BLaER1 treated with 17β-estradiol and CSF1 and Interleukin-3, amounts not matched to agents 10 nM and 100 nM (cell line): ENCODE results near the gene ITGAD.

Experiments
- H3K27ac ChIP-seq, 11 experiments: shearing (Covaris generic); formaldehyde crosslinking; 2 replicates each; pipeline ENCODE4 v1.8.1; 2022
- H3K27me3 ChIP-seq, 11 experiments: shearing (Covaris generic); formaldehyde crosslinking; 2 replicates each; pipeline ENCODE4 v1.8.1; 2022
- H3K36me3 ChIP-seq, 11 experiments: shearing (Covaris generic); formaldehyde crosslinking; 2 replicates each; pipeline ENCODE4 v1.8.1; 2022
- H3K4me1 ChIP-seq, 10 experiments: shearing (Covaris generic); formaldehyde crosslinking; 2 replicates each; pipeline ENCODE4 v1.8.1; 2022
- H3K4me2 ChIP-seq, 11 experiments: shearing (Covaris generic); formaldehyde crosslinking; 2 replicates each; pipeline ENCODE4 v1.8.1; 2022
- H3K4me3 ChIP-seq, 10 experiments: shearing (Covaris generic); formaldehyde crosslinking; 2 replicates each; pipeline ENCODE4 v1.8.1; 2022
- H3K9ac ChIP-seq, 11 experiments: shearing (Covaris generic); formaldehyde crosslinking; 2 replicates each; pipeline ENCODE4 v1.8.1; 2022
- H3K9me3 ChIP-seq, 11 experiments: shearing (Covaris generic); formaldehyde crosslinking; replicated peaks in 1 of 11; 2 replicates each; pipeline ENCODE4 v1.8.1; 2022
- H4K20me1 ChIP-seq, 11 experiments: shearing (Covaris generic); formaldehyde crosslinking; 2 replicates each; pipeline ENCODE4 v1.8.1; 2022
- Cebpa-rat ChIP-seq, 11 experiments: shearing (Covaris generic); IDR thresholded peaks; 2 replicates each; pipeline ENCODE4 v1.8.1; 2022

The ITGAD gene

GRCh38 chr16:31464781-31465260, 71.7 kb downstream of the ITGAD start:
- H3K27me3 ChIP-seq: no peaks in the 10 kb centered on the region

GRCh38 chr16:31465788-31466370, 72.7 kb downstream of the ITGAD start:
- peak overlapping the region; percentile 55 to 82 (median 75); a peak in 21 of 22 replicates for H3K9ac ChIP-seq
- no peak for TF ChIP-seq Cebpa-rat (IDR thresholded peaks at IDR 0.05)
- peaks cover 0 to 27% (median 0%) of the 10 kb centered on the region in 11 experiments; a peak in 4 of 22 replicates for H4K20me1 ChIP-seq
- H3K27ac ChIP-seq: peak overlapping the region; percentile 57 to 97 (median 87); a peak in 21 of 22 replicates
- peaks cover 53 to 91% (median 83%) of the 10 kb centered on the region in 10 experiments for H3K4me1 ChIP-seq
- no peaks in the 10 kb centered on the region for H3K27me3 ChIP-seq
- H3K4me3 ChIP-seq: peak overlapping the region in 9 of 10 experiments; percentile 1 to 56 (median 51); a peak in 16 of 20 replicates
- peak overlapping the region; percentile 72 to 100 (median 91) for H3K4me2 ChIP-seq
- no peaks in the 10 kb centered on the region for H3K9me3 ChIP-seq
- H3K36me3 ChIP-seq: peaks cover 18 to 54% (median 37%) of the 10 kb centered on the region in 11 experiments

More at GRCh38 chr16:31464781-31465260, 71.7 kb downstream of the ITGAD start:
- peak overlapping the region in 3 of 11 experiments; percentile 2 to 48 (median 31); a peak in 5 of 22 replicates for H3K27ac ChIP-seq
- no peak overlapping the region for H3K4me3 ChIP-seq
- peaks cover 0 to 37% (median 0%) of the 10 kb centered on the region in 11 experiments; a peak in 4 of 22 replicates for H4K20me1 ChIP-seq
- H3K9me3 ChIP-seq: no peaks in the 10 kb centered on the region
- peaks cover 54 to 90% (median 83%) of the 10 kb centered on the region in 10 experiments for H3K4me1 ChIP-seq
- H3K9ac ChIP-seq: peak overlapping the region in 1 of 11 experiments; percentile 19; a peak in 1 of 22 replicates
- no peak for TF ChIP-seq Cebpa-rat (IDR thresholded peaks at IDR 0.05)
- H3K4me2 ChIP-seq: peak overlapping the region in 9 of 11 experiments; percentile 7 to 99 (median 88); a peak in 11 of 22 replicates
- H3K36me3 ChIP-seq: peaks cover 18 to 54% (median 37%) of the 10 kb centered on the region in 11 experiments

DNA sequence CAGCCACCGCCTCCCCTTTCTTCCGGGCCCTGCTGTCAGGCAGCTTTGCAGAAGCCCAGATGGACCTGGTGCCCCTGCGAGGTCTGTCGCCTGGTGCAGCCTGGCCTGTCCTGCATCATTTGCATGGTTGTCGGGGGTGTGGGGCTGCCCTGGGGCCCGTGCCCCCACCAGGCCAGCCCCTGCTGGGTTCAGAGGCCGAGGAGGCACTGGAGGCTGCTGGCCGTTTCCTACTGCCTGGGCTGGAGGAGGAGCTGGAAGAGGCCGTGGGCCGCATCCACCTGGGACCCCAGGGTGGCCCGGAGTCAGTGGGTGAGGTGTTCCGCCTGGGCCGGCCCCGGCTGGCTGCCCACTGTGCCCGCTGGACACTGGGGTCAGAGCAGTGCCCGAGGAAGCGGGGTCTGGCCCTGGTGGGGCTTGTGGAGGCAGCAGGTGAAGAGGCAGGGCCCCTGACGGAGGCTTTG, 73.3 kb downstream of the ITGAD start:
- peaks cover 0 to 22% (median 0%) of the 10 kb centered on the region in 11 experiments; a peak in 3 of 22 replicates for H4K20me1 ChIP-seq
- peak overlapping the region; percentile 57 to 97 (median 87) for H3K27ac ChIP-seq
- H3K4me2 ChIP-seq: peak overlapping the region; percentile 72 to 100 (median 91)
- TF ChIP-seq Cebpa-rat (IDR thresholded peaks at IDR 0.05): no peak
- peaks cover 53 to 91% (median 83%) of the 10 kb centered on the region in 10 experiments for H3K4me1 ChIP-seq
- no peaks in the 10 kb centered on the region for H3K27me3 ChIP-seq
- H3K9ac ChIP-seq: peak overlapping the region; percentile 55 to 82 (median 75)
- H3K4me3 ChIP-seq: peak overlapping the region in 9 of 10 experiments; percentile 1 to 56 (median 51); a peak in 16 of 20 replicates
- peaks cover 18 to 51% (median 37%) of the 10 kb centered on the region in 11 experiments for H3K36me3 ChIP-seq
- no peaks in the 10 kb centered on the region for H3K9me3 ChIP-seq

DNA sequence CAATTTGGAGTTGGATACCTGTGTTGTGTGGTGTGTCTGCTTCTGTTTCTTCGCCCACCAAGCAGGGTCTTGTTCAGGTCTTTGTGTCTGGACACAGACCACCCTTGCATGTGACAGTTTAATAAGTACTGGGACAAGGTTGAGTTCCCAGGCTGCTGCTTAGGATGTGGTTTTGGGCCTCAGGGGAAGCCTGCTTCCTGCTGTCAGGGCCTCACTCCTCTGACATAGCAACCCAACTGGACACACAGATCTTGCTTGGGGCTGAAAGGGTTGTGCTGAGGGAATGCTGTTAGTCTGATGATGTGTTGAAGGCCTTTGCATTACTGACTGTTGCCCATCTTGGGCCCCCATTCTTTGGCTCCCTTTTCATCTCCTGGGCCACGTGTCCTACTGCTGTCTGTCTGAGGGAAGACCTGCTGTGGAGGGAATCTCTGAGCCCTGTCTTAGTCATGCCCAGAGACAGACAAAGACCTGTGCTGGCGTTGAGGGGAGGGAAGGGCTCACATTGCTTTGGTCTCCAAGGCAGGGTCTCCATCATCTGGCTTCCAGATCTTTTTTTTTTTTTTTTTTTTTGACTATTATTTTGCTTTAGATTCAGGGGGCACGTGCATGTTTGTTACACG, 74.1 kb downstream of the ITGAD start:
- H3K9ac ChIP-seq: peak overlapping the region; percentile 55 to 82 (median 75); a peak in 21 of 22 replicates

DNA sequence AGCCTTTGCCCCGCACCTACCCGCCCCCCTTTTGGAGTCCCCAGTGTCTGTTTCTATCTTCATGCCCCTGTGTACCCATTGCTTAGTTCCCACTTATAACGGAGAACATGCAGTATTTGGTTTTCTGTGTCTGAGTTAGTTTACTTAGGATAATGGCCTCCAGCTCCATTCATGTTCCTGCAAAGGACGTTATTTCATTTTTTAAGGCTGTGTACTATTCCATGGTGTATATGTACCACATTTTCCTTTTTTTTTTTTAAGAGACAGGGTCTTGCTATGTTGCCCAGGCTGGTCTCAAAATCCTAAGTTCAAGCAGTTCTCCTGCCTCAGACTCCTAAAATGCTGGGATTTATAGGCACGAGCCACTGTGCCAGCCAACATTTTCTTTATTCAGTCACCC, 74.7 kb downstream of the ITGAD start:
- Histone ChIP-seq H3K9me3 (no peaks in the 10 kb centered on the region), H3K4me2 (peak overlapping the region; percentile 72 to 100 (median 91)), H3K27me3 (no peaks in the 10 kb centered on the region), H3K36me3 (peaks cover 8 to 36% (median 25%) of the 10 kb centered on the region in 11 experiments), H3K4me3 (peak overlapping the region in 5 of 10 experiments; percentile 28 to 56 (median 51); a peak in 4 of 20 replicates), H3K27ac (peak overlapping the region; percentile 57 to 97 (median 87); a peak in 20 of 22 replicates), H3K4me1 (peaks cover 63 to 90% (median 87%) of the 10 kb centered on the region in 10 experiments), H4K20me1 (peaks cover 0 to 15% (median 0%) of the 10 kb centered on the region in 11 experiments; a peak in 3 of 22 replicates), H3K9ac (peak overlapping the region in 10 of 11 experiments; percentile 20 to 82 (median 78); a peak in 16 of 22 replicates)
- TF ChIP-seq Cebpa-rat (IDR thresholded peaks at IDR 0.05): no peak

More for the DNA sequence above, 74.1 kb downstream of the ITGAD start:
- peaks cover 57 to 90% (median 86%) of the 10 kb centered on the region in 10 experiments for H3K4me1 ChIP-seq
- H3K4me2 ChIP-seq: peak overlapping the region; percentile 72 to 100 (median 91)
- H4K20me1 ChIP-seq: peaks cover 0 to 15% (median 0%) of the 10 kb centered on the region in 11 experiments; a peak in 3 of 22 replicates
- H3K27ac ChIP-seq: peak overlapping the region; percentile 57 to 97 (median 87)
- H3K27me3 ChIP-seq: no peaks in the 10 kb centered on the region
- no peak for TF ChIP-seq Cebpa-rat (IDR thresholded peaks at IDR 0.05)
- H3K9me3 ChIP-seq: no peaks in the 10 kb centered on the region
- peak overlapping the region in 8 of 10 experiments; percentile 17 to 56 (median 51); a peak in 15 of 20 replicates for H3K4me3 ChIP-seq
- peaks cover 13 to 42% (median 31%) of the 10 kb centered on the region in 11 experiments for H3K36me3 ChIP-seq

DNA sequence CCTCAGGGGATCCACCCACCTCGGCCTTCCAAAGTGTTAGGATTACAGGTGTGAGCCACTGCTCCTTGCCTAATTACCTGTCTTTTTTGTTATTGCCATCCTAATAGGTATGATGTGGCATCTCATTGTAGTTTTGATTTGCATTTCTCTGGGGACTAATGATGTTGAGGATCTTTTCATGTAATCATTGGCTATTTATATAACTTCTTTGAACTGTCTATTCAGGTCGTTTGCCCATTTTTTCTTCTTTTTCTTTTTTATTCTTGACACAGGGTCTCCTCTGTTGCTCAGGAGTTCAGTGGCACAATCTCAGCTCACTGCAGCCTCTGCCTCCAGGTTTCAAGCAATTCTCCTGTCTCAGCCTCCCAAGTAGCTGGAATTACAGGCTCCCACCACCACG, 77.5 kb downstream of the ITGAD start:
- H3K4me3 ChIP-seq: no peak overlapping the region
- peak overlapping the region in 3 of 11 experiments; percentile 65 to 72 (median 72); a peak in 3 of 22 replicates for H3K27ac ChIP-seq
- peaks cover 0 to 21% (median 3%) of the 10 kb centered on the region in 11 experiments; a peak in 8 of 22 replicates for H3K36me3 ChIP-seq
- peak overlapping the region in 1 of 11 experiments; percentile 80; a peak in 2 of 22 replicates for H3K9ac ChIP-seq
- no peaks in the 10 kb centered on the region for H3K9me3 ChIP-seq
- peak overlapping the region; percentile 84 to 98 (median 91) for H3K4me2 ChIP-seq
- peaks cover 0 to 14% (median 0%) of the 10 kb centered on the region in 11 experiments; a peak in 3 of 22 replicates for H4K20me1 ChIP-seq
- H3K27me3 ChIP-seq: no peaks in the 10 kb centered on the region
- no peak for TF ChIP-seq Cebpa-rat (IDR thresholded peaks at IDR 0.05)
- H3K4me1 ChIP-seq: peaks cover 62 to 84% (median 79%) of the 10 kb centered on the region in 10 experiments

DNA sequence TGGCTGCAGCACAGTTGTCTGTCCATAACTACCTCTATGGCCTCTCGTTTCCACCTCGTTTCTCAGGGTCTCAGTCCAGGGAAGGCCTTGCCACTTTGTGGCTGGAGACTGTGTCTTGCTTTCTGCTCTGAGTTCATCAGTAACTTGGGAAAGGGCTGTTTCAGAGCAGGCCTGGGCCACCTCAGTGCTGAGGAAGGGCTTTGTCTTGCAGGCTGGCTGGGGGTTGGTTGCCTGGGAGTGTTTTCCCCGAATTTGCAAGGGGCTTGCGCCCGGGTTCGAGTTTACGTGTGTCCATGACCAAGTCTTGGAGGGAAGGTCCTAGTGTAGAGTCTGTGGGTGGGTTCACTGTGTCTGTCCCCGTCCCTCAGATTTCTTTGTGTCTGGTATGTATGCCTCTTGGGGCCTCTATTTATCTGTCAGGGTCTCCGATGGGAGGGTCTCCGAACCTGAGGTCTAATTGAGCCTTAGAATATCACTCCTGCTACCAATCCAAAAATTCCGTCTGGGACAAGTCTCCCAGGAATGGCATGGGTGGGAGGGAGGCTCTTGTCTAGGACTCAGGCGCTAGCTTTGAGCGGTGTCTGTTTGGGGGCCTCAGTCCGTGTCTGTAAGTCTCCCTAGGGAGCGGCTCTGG, 78.2 kb downstream of the ITGAD start:
- H3K27ac ChIP-seq: peak overlapping the region; percentile 25 to 82 (median 73); a peak in 21 of 22 replicates
- no peaks in the 10 kb centered on the region for H3K9me3 ChIP-seq
- H3K4me2 ChIP-seq: peak overlapping the region; percentile 84 to 98 (median 91)
- peaks cover 0 to 14% (median 0%) of the 10 kb centered on the region in 11 experiments; a peak in 5 of 22 replicates for H3K36me3 ChIP-seq
- peaks cover 62 to 84% (median 79%) of the 10 kb centered on the region in 10 experiments for H3K4me1 ChIP-seq
- peak overlapping the region; percentile 69 to 82 (median 78) for H3K9ac ChIP-seq
- no peaks in the 10 kb centered on the region for H3K27me3 ChIP-seq
- H3K4me3 ChIP-seq: peak overlapping the region; percentile 54 to 74 (median 64)
- peaks cover 0 to 7% (median 0%) of the 10 kb centered on the region in 11 experiments; a peak in 3 of 22 replicates for H4K20me1 ChIP-seq
- TF ChIP-seq Cebpa-rat (IDR thresholded peaks at IDR 0.05): no peak
